Embryonic facial prominence (tissue), 1 donor: ENCODE data around the gene MYH13.

Source experiments
- DNase-seq: peaks from one replicate; pipeline ENCODE4 v3.0.0-alpha.2; 2016; ENCODE audit errors: extremely low spot score

The MYH13 gene

GRCh38 chr17:10251212-10251948 is 121.4 kb downstream of the MYH13 start:
- no peak for DNase-seq
